Vagina (tissue), 2 donors: Measurements from ENCODE around the gene ZNF48.

ENCODE experiments used
- CTCF ChIP-seq, 3 experiments: fragments of 450-650 bp in 2 of 3; fragments of 200-600 bp in 1 of 3; sonication (generic) in 1 of 3; IDR thresholded peaks; one replicate each; pipeline ENCODE4 v1.5.1; 2017 to 2019; ENCODE audit warnings: antibody characterized with exemption in 3 of 3, mild to moderate bottlenecking in 2 of 3, moderate library complexity in 2 of 3
- POLR2AphosphoS5 ChIP-seq, 2 donors: sonication (generic); formaldehyde crosslinking; IDR thresholded peaks; one replicate each; pipeline ENCODE4 v1.9.0; 2017; ENCODE audit warnings: antibody characterized with exemption in 2 of 2, mild to moderate bottlenecking in 2 of 2, low read depth in 1 of 2; ENCODE audit not compliant: insufficient read depth in 1 of 2

DNA sequence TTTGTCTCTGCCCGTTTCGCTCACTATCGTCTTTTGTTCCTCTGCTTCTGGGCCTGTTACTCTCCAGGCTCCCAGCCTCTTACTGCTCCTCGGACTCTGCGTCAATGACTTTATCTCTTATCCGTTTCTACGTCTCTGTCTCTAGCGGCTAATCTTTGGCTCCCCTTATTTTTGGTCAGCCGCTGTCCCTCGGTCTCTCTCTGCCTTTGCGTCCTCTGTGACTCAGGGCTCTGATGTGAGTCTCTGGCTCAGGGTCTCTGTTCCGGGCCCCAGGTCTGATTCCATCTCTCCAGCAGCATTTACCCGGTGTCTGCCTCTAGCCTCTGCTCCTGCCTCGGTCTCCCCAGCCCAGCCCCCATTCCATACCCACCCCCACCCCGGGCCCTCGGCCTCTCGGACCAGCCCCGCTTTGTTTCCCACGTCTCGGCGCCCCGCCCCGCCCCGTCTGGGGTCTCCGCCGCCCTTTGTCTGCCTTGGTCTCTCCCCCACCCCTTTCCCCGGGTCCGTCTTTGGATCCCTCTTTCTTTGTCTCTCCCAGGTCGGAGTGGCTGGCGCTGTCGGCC, 547 bp upstream of the ZNF48 start:
- TF ChIP-seq CTCF (IDR thresholded peaks at IDR 0.05) (no peak), POLR2AphosphoS5 (IDR thresholded peaks at IDR 0.05; ENCODE audit: insufficient read depth in 1 of 2, low read depth in 1 of 2) (no peak)
